Stimulated activated memory B cell treated with anti-CD40 and anti-IgM and Interleukin-4, amounts not matched to agents 10 μg/mL and 1 μg/mL and 100 μg/mL, for 72 hours (primary cell): ENCODE measurements around the gene TEX26.

Source experiments
- ATAC-seq: fragments of 150-1000 bp; cut with Tn5 transposase; 2 replicates; pipeline ENCODE4 v1.10.0; 2021
- H3K27ac Mint-ChIP-seq: one replicate; pipeline ENCODE4 v1.8.0; 2022; ENCODE audit warnings: mild to moderate bottlenecking, mixed read lengths
- H3K27me3 Mint-ChIP-seq: one replicate; pipeline ENCODE4 v1.8.0; 2022; ENCODE audit warnings: mixed read lengths
- H3K36me3 Mint-ChIP-seq: one replicate; pipeline ENCODE4 v1.8.0; 2022; ENCODE audit warnings: mixed read lengths
- H3K4me1 Mint-ChIP-seq: one replicate; pipeline ENCODE4 v1.8.0; 2022; ENCODE audit warnings: mixed read lengths
- H3K4me3 Mint-ChIP-seq: one replicate; pipeline ENCODE4 v1.8.0; 2022; ENCODE audit warnings: mild to moderate bottlenecking, moderate library complexity, mixed read lengths
- H3K9me3 Mint-ChIP-seq: one replicate; pipeline ENCODE4 v1.8.0; 2022; ENCODE audit warnings: mixed read lengths

TEX26 gene

DNA sequence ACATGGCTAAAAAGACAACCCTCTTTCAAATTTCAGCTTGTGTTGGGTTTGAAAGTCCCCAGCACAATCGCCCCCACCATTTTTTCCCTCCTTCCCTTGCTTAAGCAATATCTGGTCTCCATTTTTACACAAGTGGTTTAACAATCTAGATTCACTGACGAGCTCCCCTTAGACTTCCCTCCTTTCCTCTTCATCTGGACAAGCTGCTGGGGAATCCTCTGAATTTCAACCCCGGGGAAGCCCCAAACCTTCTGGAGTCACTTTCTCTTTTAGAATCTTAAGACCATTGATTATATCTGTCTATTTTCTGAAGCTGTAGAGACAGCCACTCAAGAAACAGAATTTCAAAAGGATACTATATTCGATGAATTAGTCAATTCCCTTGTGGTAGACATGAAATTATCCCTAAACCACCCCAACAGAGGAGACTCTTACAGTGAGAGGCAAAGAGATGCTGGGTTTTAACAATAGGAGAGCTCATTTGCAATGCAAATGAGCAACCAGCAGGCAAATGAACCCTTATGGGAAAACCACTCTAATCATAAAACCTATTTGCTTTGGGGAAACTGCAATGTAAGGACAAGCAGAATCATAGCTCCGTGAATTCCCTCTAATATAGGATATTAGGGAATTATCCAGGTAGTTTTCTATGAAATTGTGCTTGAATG lies 78.9 kb downstream of the TEX26 start:
- no peak for ATAC-seq
- Mint-ChIP-seq H3K4me3 (no peak overlapping the region), H3K27ac (no peak overlapping the region), H3K36me3 (no peaks in the 10 kb centered on the region), H3K27me3 (peaks cover 38% of the 10 kb centered on the region), H3K9me3 (no peaks in the 10 kb centered on the region), H3K4me1 (peaks cover 17% of the 10 kb centered on the region)

DNA sequence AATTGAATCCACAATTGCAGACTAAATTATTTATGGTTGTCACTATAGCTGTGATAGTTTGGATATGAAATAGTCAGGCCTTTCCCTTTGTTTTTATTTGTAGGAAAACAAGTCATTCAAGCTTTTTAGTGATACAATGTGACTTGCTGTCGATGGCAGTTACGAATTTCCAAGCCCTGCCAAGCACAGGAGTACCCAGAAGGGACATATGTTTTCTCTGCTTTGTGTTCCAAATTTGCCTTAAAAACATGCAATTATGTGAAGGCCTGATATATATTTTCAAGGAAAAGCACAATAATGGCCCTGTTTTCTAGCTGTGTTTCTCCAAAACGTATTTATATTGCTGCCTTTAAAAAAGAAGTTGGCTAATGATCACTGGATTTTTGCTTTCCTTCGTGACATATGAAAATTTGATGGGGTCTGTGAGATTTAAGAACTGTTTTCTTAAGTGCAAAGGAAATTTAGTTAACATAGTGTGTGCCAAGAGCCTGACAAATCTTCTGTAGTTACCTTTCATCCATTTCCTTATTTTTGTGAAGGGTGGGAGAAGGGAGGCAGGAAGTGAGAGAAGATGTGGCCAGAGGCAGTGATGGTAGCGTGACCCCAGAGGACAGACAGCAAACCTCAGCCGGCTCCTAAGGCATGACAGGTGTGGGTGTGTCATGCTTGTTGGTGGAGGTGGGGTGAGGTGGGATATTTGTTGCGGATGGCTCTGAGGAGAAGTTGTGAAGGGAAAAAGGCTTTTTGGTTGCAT lies 79.6 kb downstream of the TEX26 start:
- Mint-ChIP-seq H3K4me1 (peaks cover 17% of the 10 kb centered on the region), H3K27me3 (peaks cover 43% of the 10 kb centered on the region), H3K9me3 (peaks cover 3% of the 10 kb centered on the region), H3K27ac (no peak overlapping the region), H3K4me3 (no peak overlapping the region), H3K36me3 (no peaks in the 10 kb centered on the region)
- ATAC-seq = peak; percentile 72

- Mint-ChIP-seq H3K27me3 (peaks cover 48% of the 10 kb centered on the region), H3K27ac (no peak overlapping the region), H3K4me3 (no peak overlapping the region), H3K4me1 (peaks cover 17% of the 10 kb centered on the region), H3K9me3 (peaks cover 4% of the 10 kb centered on the region), H3K36me3 (no peaks in the 10 kb centered on the region)
- no peak for ATAC-seq
These were observed 80.2 kb downstream of the TEX26 start for GRCh38 chr13:31012655-31013024.

GRCh38 chr13:31014456-31014855 lies 82.0 kb downstream of the TEX26 start:
- Mint-ChIP-seq H3K4me1 (peaks cover 17% of the 10 kb centered on the region), H3K36me3 (no peaks in the 10 kb centered on the region), H3K27ac (no peak overlapping the region), H3K9me3 (peaks cover 4% of the 10 kb centered on the region), H3K27me3 (peaks cover 65% of the 10 kb centered on the region), H3K4me3 (no peak overlapping the region)
- ATAC-seq = no peak

DNA sequence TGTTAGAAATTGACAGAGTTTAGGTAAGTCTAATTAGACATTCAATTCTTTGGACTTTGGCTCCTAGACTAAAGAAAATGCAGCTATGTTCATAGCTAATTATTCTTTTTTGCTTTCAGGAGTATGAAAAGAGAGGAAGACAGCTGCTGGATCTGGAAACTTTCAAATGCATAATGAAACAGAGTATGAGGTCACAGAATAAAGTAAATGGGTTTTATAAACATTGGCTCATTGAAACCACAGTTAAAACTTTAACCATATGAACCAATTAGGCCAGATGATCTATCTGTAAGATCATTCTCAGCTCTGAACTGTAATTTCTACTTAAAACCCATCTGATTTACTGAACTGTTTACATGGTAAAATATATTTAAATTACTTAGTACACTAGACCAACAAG lies 82.7 kb downstream of the TEX26 start:
- Mint-ChIP-seq H3K36me3 (no peaks in the 10 kb centered on the region), H3K4me3 (no peak overlapping the region), H3K9me3 (peaks cover 4% of the 10 kb centered on the region), H3K4me1 (peaks cover 17% of the 10 kb centered on the region), H3K27me3 (peaks cover 66% of the 10 kb centered on the region), H3K27ac (no peak overlapping the region)
- no peak for ATAC-seq

DNA sequence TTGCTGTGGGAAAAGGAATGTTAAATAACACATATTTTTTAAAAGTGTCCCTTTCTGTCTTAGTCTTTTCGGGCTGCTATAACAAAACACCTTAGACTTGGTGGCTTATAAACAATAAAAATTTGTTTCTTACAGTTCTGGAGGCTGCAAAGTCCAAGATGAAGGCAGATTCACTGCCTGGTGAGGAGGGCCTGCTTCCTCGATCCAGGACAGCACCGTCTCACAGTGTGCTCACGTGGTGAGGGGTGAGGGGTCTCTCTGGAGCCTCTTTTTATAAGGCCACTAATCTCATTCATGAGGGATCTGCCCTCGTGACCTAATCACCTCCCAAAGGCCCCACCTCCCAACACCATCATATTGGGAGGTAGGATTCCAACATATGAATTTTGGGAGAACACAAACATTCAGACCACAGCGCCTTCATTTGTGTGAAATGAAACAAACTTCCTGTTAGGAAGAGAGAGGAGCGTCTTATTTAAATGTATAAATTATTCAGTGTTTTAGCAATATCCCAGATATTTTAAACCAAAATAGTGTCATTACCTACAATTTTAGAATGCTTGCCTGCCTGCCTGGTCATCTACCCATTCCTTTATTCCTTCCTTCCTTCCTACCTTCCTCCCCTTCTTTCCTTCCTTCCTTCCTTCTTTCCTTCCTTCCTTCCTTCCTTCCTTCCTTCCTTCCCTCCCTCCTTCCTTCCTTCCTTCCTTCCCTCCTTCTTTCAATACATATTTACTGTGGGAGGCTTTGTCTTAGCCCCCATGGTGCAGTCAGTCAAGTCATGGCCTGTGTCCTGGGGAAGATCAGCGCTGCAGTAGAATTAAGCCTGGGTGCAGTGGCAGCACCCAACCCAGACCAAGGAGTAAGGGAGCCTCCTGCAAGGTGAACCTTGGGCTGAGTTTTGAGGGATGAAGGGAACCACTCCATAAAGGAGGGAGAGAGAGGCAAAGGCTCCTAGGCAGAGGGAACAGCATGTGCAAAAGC lies 84.2 kb downstream of the TEX26 start:
- no peak for ATAC-seq
- Mint-ChIP-seq H3K27me3 (peaks cover 66% of the 10 kb centered on the region), H3K27ac (no peak overlapping the region), H3K36me3 (no peaks in the 10 kb centered on the region), H3K4me1 (peaks cover 9% of the 10 kb centered on the region), H3K9me3 (peaks cover 4% of the 10 kb centered on the region), H3K4me3 (no peak overlapping the region)

- ATAC-seq = no peak
- H3K36me3 Mint-ChIP-seq = no peaks in the 10 kb centered on the region
These were observed 86.1 kb downstream of the TEX26 start for GRCh38 chr13:31018511-31018910.

DNA sequence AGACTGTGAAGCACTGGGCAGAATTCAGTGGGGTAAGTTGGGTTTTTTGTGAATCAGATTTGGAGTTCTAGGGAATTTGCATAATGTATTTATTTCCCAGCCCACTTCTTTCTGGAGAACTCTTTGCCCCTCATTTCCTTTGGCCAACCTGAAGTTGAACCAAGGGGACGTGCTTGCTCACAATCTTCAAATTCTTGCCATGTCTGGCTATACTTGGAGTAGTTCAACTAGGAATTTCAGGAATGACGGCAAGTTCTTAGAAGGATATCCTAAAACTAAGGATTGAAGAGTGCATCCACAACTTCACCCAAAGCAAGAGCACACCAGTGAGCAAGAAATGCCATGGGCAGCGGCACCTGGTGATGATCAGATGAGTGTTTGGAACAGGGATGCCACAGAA lies 88.5 kb downstream of the TEX26 start:
- Mint-ChIP-seq H3K27ac (no peak overlapping the region), H3K4me1 (no peaks in the 10 kb centered on the region), H3K27me3 (peaks cover 63% of the 10 kb centered on the region), H3K36me3 (no peaks in the 10 kb centered on the region), H3K9me3 (peaks cover 4% of the 10 kb centered on the region), H3K4me3 (no peak overlapping the region)
- no peak for ATAC-seq

More at GRCh38 chr13:31018511-31018910, 86.1 kb downstream of the TEX26 start:
- H3K4me3 Mint-ChIP-seq = no peak overlapping the region
- no peak overlapping the region for H3K27ac Mint-ChIP-seq
- peaks cover 78% of the 10 kb centered on the region for H3K27me3 Mint-ChIP-seq
- H3K4me1 Mint-ChIP-seq = no peaks in the 10 kb centered on the region
- peaks cover 4% of the 10 kb centered on the region for H3K9me3 Mint-ChIP-seq

GRCh38 chr13:31022288-31022895 lies 89.9 kb downstream of the TEX26 start:
- Mint-ChIP-seq H3K9me3 (no peaks in the 10 kb centered on the region), H3K36me3 (no peaks in the 10 kb centered on the region), H3K4me1 (no peaks in the 10 kb centered on the region), H3K27me3 (peaks cover 55% of the 10 kb centered on the region), H3K27ac (no peak overlapping the region), H3K4me3 (no peak overlapping the region)
- no peak for ATAC-seq

DNA sequence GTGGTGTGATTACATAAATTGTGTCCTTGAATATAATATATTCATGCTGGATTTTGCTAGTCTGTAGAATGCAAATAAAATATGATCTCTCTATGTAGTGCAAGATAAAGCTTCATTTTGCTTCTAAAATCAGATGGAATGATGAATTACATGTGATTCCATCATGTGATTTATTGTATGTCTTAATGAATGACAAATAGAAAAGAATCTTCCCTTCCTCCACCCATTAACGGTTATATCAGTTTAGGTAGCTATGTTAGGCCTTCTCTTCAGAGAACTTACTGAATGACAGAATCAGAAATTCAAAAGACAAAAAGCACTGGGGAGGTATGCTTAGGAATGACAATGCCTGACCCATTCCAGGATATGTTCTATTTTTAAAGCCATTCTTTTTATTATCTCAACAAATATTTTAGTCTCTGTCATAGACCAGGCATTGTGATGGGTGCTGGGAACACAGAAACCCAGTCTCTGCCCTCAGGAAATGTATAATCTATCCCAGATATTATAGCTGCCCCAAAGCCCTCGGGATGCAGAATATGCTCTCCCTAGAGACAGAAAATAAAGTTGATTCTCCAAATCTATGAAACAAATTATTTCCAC lies 90.6 kb downstream of the TEX26 start:
- ATAC-seq = no peak
- H3K36me3 Mint-ChIP-seq = no peaks in the 10 kb centered on the region
- H3K4me1 Mint-ChIP-seq = no peaks in the 10 kb centered on the region
- peaks cover 54% of the 10 kb centered on the region for H3K27me3 Mint-ChIP-seq
- no peaks in the 10 kb centered on the region for H3K9me3 Mint-ChIP-seq
- no peak overlapping the region for H3K4me3 Mint-ChIP-seq
- H3K27ac Mint-ChIP-seq = no peak overlapping the region
